Hepatocyte (in vitro differentiated cells): ENCODE results near the gene GRIN2C.

ENCODE experiments used
- CTCF ChIP-seq: fragments of 200-600 bp; sonication (generic); IDR thresholded peaks from 2 replicates; pipeline ENCODE4 v1.5.1; 2016; ENCODE audit warnings: antibody characterized with exemption, mild to moderate bottlenecking; ENCODE audit not compliant: poor library complexity
- EZH2 ChIP-seq: fragments of 200-600 bp; sonication (generic); IDR thresholded peaks from 2 replicates; pipeline ENCODE4 v1.6.1; 2016; ENCODE audit warnings: antibody characterized with exemption, mild to moderate bottlenecking, borderline replicate concordance

- TF ChIP-seq EZH2 (no peak), CTCF (no peak)
Measured at GRCh38 chr17:74833501-74834377, 25.9 kb downstream of the GRIN2C start.
